K562 (cell line): ENCODE data around the gene ALKBH7. TPM values are rescaled to one million over a fixed set of nuclear protein-coding genes. Genes with fewer than 3 reads are reported as not detected.

Source experiments
- ARNT ChIP-seq, 2 experiments: fragments of 450-650 bp; IDR thresholded peaks; 2 replicates each; pipeline ENCODE4 v1.6.1; 2016; ENCODE audit warnings: mild to moderate bottlenecking in 1 of 2
- HMG20A ChIP-seq: fragments of 450-650 bp; formaldehyde crosslinking; conservative IDR thresholded peaks from 2 replicates; pipeline ENCODE4 v1.4.0; 2020; ENCODE audit warnings: mild to moderate bottlenecking, mixed read lengths
- JUN ChIP-seq, 2 experiments: sonication (generic) in 1 of 2; formaldehyde crosslinking in 1 of 2; IDR thresholded peaks; 2 replicates each; pipeline versions ENCODE4 v1.6.1 to v1.8.0; 2012 to 2022; ENCODE audit warnings: borderline replicate concordance in 2 of 2, mild to moderate bottlenecking in 2 of 2, improper control_type of control experiment in 1 of 2, low read depth in 1 of 2, low read length in 1 of 2, missing genetic modification reagents in 1 of 2
- MTA3 ChIP-seq: fragments of 450-650 bp; formaldehyde crosslinking; IDR thresholded peaks from 2 replicates; pipeline ENCODE4 v1.6.1; 2017; ENCODE audit warnings: mild to moderate bottlenecking, borderline replicate concordance
- POLR2H ChIP-seq: IDR thresholded peaks from 2 replicates; pipeline ENCODE4 v1.6.1; 2016; ENCODE audit warnings: missing genetic modification characterization, low read depth, mild to moderate bottlenecking, control low read depth, missing compliant biosample characterization, moderate library complexity
- SREBF1 ChIP-seq: fragments of 150-350 bp; IDR thresholded peaks from 2 replicates; pipeline ENCODE4 v1.6.1; 2014; ENCODE audit warnings: antibody characterized with exemption, low read depth, low read length, borderline replicate concordance
- TAL1 ChIP-seq: fragments of 450-650 bp; IDR thresholded peaks from 2 replicates; pipeline ENCODE4 v1.6.1; 2016; ENCODE audit warnings: mild to moderate bottlenecking
- ZNF639 ChIP-seq, 2 experiments: fragments of 200-800 bp in 1 of 2; sonication (Bioruptor generic) in 1 of 2; sonication (generic) in 1 of 2; formaldehyde crosslinking in 1 of 2; IDR thresholded peaks in 1 of 2; conservative IDR thresholded peaks in 1 of 2; 2 replicates each; pipeline versions ENCODE4 v1.5.0 to v1.6.1; 2016 to 2020; ENCODE audit warnings: missing compliant biosample characterization in 1 of 2, missing genetic modification characterization in 1 of 2, missing genetic modification reagents in 1 of 2
- polyA plus RNA-seq, 8 experiments: library from polyadenylated mRNA; depleted of rRNA in 4 of 8; stranded (reverse) in 5 of 8; unstranded in 3 of 8; fragments of >200 nt; fragmentation: Nextera tagmentation in 2 of 8; fragmentation: Illumina TruSeq in 1 of 8; extraction: Ambion mirVana in 2 of 8; extraction: Trizol in 1 of 8; gene quantifications; 2 replicates each; pipeline versions ENCODE4 v1.2.1 to v1.2.3, GENCODE V29; 2011 to 2014; ENCODE audit warnings: inconsistent platforms in 1 of 8, missing spikeins in 1 of 8
- total RNA-seq, 7 experiments: library from RNA; depleted of rRNA in 6 of 7; stranded (reverse); fragments of >200 nt in 6 of 7; fragmentation: Illumina TruSeq in 2 of 7; extraction: Trizol in 2 of 7; gene quantifications; 2 replicates each; pipeline versions ENCODE4 v1.2.1 to v1.2.3, GENCODE V29; 2011 to 2021; ENCODE audit warnings: low replicate concordance in 1 of 7
- TF ChIP-seq, protein P1 (sequence below): fragments of 450-650 bp; IDR thresholded peaks from 2 replicates; pipeline ENCODE4 v1.6.1; 2016; ENCODE audit warnings: borderline replicate concordance
- TF ChIP-seq, protein P2 (sequence below), 2 experiments: IDR thresholded peaks; 2 replicates each; pipeline ENCODE4 v1.6.1; 2012; ENCODE audit warnings: improper control_type of control experiment in 2 of 2, low read depth in 2 of 2, low read length in 2 of 2, borderline replicate concordance in 1 of 2
- TF ChIP-seq, protein P3 (sequence below), 2 experiments: fragments of 450-650 bp; IDR thresholded peaks; 2 replicates each; pipeline ENCODE4 v1.6.1; 2018; ENCODE audit warnings: mild to moderate bottlenecking in 2 of 2, low read depth in 1 of 2; ENCODE audit not compliant: partially characterized antibody in 2 of 2
- TF ChIP-seq, protein P4 (sequence below): sonication (generic); formaldehyde crosslinking; IDR thresholded peaks from 2 replicates; pipeline ENCODE4 v1.9.0; 2022; ENCODE audit warnings: mild to moderate bottlenecking, missing genetic modification reagents

Gene ALKBH7
- total and polyA plus RNA-seq, 9 of the 15 experiments (the other 6 are each of a cell fraction or from before 2014, with no cell fraction given) = 0.69 to 94.8 (median 17.6) TPM

GRCh38 chr19:6393074-6393982 is 20.7 kb downstream of the ALKBH7 start, which contains the start of gene GTF2F1 (continued):
- TF ChIP-seq, protein P1, sequence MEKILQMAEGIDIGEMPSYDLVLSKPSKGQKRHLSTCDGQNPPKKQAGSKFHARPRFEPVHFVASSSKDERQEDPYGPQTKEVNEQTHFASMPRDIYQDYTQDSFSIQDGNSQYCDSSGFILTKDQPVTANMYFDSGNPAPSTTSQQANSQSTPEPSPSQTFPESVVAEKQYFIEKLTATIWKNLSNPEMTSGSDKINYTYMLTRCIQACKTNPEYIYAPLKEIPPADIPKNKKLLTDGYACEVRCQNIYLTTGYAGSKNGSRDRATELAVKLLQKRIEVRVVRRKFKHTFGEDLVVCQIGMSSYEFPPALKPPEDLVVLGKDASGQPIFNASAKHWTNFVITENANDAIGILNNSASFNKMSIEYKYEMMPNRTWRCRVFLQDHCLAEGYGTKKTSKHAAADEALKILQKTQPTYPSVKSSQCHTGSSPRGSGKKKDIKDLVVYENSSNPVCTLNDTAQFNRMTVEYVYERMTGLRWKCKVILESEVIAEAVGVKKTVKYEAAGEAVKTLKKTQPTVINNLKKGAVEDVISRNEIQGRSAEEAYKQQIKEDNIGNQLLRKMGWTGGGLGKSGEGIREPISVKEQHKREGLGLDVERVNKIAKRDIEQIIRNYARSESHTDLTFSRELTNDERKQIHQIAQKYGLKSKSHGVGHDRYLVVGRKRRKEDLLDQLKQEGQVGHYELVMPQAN = peak; percentile 90
- TF ChIP-seq JUN (IDR thresholded peaks at IDR 0.05; ENCODE audit: borderline replicate concordance, low read depth, low read length) = peak; percentile 6; the same call in 1 of the 2 replicates
- no peak; the same call in 1 of the 2 replicates for TF ChIP-seq JUN (CRISPR knock-in tag; IDR thresholded peaks at IDR 0.05; ENCODE audit: borderline replicate concordance)
- TF ChIP-seq TAL1 = no peak
- TF ChIP-seq, protein P2, sequence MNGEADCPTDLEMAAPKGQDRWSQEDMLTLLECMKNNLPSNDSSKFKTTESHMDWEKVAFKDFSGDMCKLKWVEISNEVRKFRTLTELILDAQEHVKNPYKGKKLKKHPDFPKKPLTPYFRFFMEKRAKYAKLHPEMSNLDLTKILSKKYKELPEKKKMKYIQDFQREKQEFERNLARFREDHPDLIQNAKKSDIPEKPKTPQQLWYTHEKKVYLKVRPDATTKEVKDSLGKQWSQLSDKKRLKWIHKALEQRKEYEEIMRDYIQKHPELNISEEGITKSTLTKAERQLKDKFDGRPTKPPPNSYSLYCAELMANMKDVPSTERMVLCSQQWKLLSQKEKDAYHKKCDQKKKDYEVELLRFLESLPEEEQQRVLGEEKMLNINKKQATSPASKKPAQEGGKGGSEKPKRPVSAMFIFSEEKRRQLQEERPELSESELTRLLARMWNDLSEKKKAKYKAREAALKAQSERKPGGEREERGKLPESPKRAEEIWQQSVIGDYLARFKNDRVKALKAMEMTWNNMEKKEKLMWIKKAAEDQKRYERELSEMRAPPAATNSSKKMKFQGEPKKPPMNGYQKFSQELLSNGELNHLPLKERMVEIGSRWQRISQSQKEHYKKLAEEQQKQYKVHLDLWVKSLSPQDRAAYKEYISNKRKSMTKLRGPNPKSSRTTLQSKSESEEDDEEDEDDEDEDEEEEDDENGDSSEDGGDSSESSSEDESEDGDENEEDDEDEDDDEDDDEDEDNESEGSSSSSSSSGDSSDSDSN (IDR thresholded peaks at IDR 0.05; ENCODE audit: borderline replicate concordance in 1 of 2, low read depth in 2 of 2, low read length in 2 of 2) = no peak
- TF ChIP-seq ZNF639 (CRISPR knock-in tag; conservative IDR thresholded peaks at IDR 0.05 in 1 of 2, IDR thresholded peaks at IDR 0.05 in 1 of 2) = peak in 1 of 2 experiments; percentile 65; a peak in 2 of 4 replicates
- no peak for TF ChIP-seq POLR2H
- TF ChIP-seq ARNT (IDR thresholded peaks at IDR 0.05) = no peak
- TF ChIP-seq, protein P3, sequence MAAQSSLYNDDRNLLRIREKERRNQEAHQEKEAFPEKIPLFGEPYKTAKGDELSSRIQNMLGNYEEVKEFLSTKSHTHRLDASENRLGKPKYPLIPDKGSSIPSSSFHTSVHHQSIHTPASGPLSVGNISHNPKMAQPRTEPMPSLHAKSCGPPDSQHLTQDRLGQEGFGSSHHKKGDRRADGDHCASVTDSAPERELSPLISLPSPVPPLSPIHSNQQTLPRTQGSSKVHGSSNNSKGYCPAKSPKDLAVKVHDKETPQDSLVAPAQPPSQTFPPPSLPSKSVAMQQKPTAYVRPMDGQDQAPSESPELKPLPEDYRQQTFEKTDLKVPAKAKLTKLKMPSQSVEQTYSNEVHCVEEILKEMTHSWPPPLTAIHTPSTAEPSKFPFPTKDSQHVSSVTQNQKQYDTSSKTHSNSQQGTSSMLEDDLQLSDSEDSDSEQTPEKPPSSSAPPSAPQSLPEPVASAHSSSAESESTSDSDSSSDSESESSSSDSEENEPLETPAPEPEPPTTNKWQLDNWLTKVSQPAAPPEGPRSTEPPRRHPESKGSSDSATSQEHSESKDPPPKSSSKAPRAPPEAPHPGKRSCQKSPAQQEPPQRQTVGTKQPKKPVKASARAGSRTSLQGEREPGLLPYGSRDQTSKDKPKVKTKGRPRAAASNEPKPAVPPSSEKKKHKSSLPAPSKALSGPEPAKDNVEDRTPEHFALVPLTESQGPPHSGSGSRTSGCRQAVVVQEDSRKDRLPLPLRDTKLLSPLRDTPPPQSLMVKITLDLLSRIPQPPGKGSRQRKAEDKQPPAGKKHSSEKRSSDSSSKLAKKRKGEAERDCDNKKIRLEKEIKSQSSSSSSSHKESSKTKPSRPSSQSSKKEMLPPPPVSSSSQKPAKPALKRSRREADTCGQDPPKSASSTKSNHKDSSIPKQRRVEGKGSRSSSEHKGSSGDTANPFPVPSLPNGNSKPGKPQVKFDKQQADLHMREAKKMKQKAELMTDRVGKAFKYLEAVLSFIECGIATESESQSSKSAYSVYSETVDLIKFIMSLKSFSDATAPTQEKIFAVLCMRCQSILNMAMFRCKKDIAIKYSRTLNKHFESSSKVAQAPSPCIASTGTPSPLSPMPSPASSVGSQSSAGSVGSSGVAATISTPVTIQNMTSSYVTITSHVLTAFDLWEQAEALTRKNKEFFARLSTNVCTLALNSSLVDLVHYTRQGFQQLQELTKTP (IDR thresholded peaks at IDR 0.05; ENCODE audit: low read depth in 1 of 2, partially characterized antibody in 2 of 2) = no peak
- peak; percentile 29; the same call in 1 of the 2 replicates for TF ChIP-seq MTA3
- TF ChIP-seq SREBF1 = no peak
- no peak for TF ChIP-seq HMG20A (CRISPR knock-in tag)
- TF ChIP-seq, protein P4, sequence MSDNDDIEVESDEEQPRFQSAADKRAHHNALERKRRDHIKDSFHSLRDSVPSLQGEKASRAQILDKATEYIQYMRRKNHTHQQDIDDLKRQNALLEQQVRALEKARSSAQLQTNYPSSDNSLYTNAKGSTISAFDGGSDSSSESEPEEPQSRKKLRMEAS = peak; percentile 17; the same call in 1 of the 2 replicates
